Esophagus muscularis mucosa (tissue), 3 donors: Measurements from ENCODE around the gene MYBPC2.

Experiments
- CTCF ChIP-seq, 3 experiments: fragments of 200-600 bp in 2 of 3; fragments of 450-650 bp in 1 of 3; sonication (generic) in 2 of 3; IDR thresholded peaks; one replicate each; pipeline ENCODE4 v1.5.1; 2017 to 2019; ENCODE audit warnings: antibody characterized with exemption in 3 of 3, mild to moderate bottlenecking in 2 of 3, moderate library complexity in 1 of 3
- POLR2A ChIP-seq: fragments of 450-650 bp; IDR thresholded peaks from one replicate; pipeline ENCODE4 v1.6.1; 2017; ENCODE audit warnings: antibody characterized with exemption, moderate library complexity, mild to moderate bottlenecking, low read depth
- POLR2AphosphoS5 ChIP-seq, 2 donors: sonication (generic); formaldehyde crosslinking; IDR thresholded peaks; one replicate each; pipeline ENCODE4 v1.6.1; 2017; ENCODE audit warnings: antibody characterized with exemption in 2 of 2

- no peak for TF ChIP-seq POLR2A
- TF ChIP-seq CTCF (IDR thresholded peaks at IDR 0.05), result no peak
- no peak for TF ChIP-seq POLR2AphosphoS5 (IDR thresholded peaks at IDR 0.05)
Measured at GRCh38 chr19:50457300-50457699, 24.6 kb downstream of the MYBPC2 start.
